Measurements from ENCODE around the gene LNX1.

Gene LNX1

GRCh38 chr4:53596901-53597300 lies 5.6 kb upstream of the LNX1 start:
- H3K9me3 ChIP-seq (ENCODE audit: insufficient read depth, low read depth, low read length) = no peaks in the 10 kb centered on the region
- H2AFZ ChIP-seq (ENCODE audit: low read length) = no peak overlapping the region
- H3K9me2 ChIP-seq (replicated peaks; ENCODE audit: low read depth, low read length) = no peaks in the 10 kb centered on the region
- no peaks in the 10 kb centered on the region for H3K79me2 ChIP-seq (ENCODE audit: insufficient read depth, low read length)
- no peak overlapping the region for H3K9ac ChIP-seq (ENCODE audit: low read depth, low read length, poor library complexity, severe bottlenecking)
- H3F3A ChIP-seq (ENCODE audit: low read depth) = no peaks in the 10 kb centered on the region
- no peaks in the 10 kb centered on the region for H3K27me3 ChIP-seq (ENCODE audit: insufficient read depth, low read length, poor library complexity, severe bottlenecking)
- H3K4me3 ChIP-seq (ENCODE audit: low read length, poor library complexity, severe bottlenecking) = no peak overlapping the region
- no peaks in the 10 kb centered on the region for H3K36me3 ChIP-seq (ENCODE audit: insufficient read depth, low read length)
- H3K4me2 ChIP-seq (ENCODE audit: low read depth, low read length, poor library complexity, severe bottlenecking) = no peak overlapping the region
- H4K20me1 ChIP-seq (ENCODE audit: insufficient read depth, low read length, poor library complexity, severe bottlenecking) = no peaks in the 10 kb centered on the region
- no peaks in the 10 kb centered on the region for H3K4me1 ChIP-seq (ENCODE audit: insufficient read depth, low read length, poor library complexity, severe bottlenecking)
- no peak for TF ChIP-seq CTCF (conservative IDR thresholded peaks at IDR 0.05; ENCODE audit: low read length)
- TF ChIP-seq EZH2phosphoT487 (IDR thresholded peaks at IDR 0.05; ENCODE audit: borderline replicate concordance) = no peak

GRCh38 chr4:53595834-53596233 lies 4.5 kb upstream of the LNX1 start:
- no peak overlapping the region for H2AFZ ChIP-seq (ENCODE audit: low read length)
- no peak overlapping the region for H3K4me3 ChIP-seq (ENCODE audit: low read length, poor library complexity, severe bottlenecking)
- no peaks in the 10 kb centered on the region for H3K36me3 ChIP-seq (ENCODE audit: insufficient read depth, low read length)
- TF ChIP-seq EZH2phosphoT487 (IDR thresholded peaks at IDR 0.05; ENCODE audit: borderline replicate concordance) = no peak
- TF ChIP-seq CTCF (conservative IDR thresholded peaks at IDR 0.05; ENCODE audit: low read length) = no peak
- H3K9ac ChIP-seq (ENCODE audit: low read depth, low read length, poor library complexity, severe bottlenecking) = no peak overlapping the region
- no peaks in the 10 kb centered on the region for H3K9me2 ChIP-seq (replicated peaks; ENCODE audit: low read depth, low read length)
- no peak overlapping the region for H3K4me2 ChIP-seq (ENCODE audit: low read depth, low read length, poor library complexity, severe bottlenecking)
- no peaks in the 10 kb centered on the region for H3K79me2 ChIP-seq (ENCODE audit: insufficient read depth, low read length)
- no peaks in the 10 kb centered on the region for H4K20me1 ChIP-seq (ENCODE audit: insufficient read depth, low read length, poor library complexity, severe bottlenecking)
- no peaks in the 10 kb centered on the region for H3F3A ChIP-seq (ENCODE audit: low read depth)
- H3K27me3 ChIP-seq (ENCODE audit: insufficient read depth, low read length, poor library complexity, severe bottlenecking) = no peaks in the 10 kb centered on the region
- H3K9me3 ChIP-seq (ENCODE audit: insufficient read depth, low read depth, low read length) = no peaks in the 10 kb centered on the region
- H3K4me1 ChIP-seq (ENCODE audit: insufficient read depth, low read length, poor library complexity, severe bottlenecking) = no peaks in the 10 kb centered on the region

GRCh38 chr4:53595204-53595603 lies 3.9 kb upstream of the LNX1 start:
- Histone ChIP-seq H3K4me2 (ENCODE audit: low read depth, low read length, poor library complexity, severe bottlenecking) (no peak overlapping the region), H2AFZ (ENCODE audit: low read length) (no peak overlapping the region), H3K9me2 (replicated peaks; ENCODE audit: low read depth, low read length) (no peaks in the 10 kb centered on the region), H3F3A (ENCODE audit: low read depth) (no peaks in the 10 kb centered on the region), H3K79me2 (ENCODE audit: insufficient read depth, low read length) (no peaks in the 10 kb centered on the region), H3K4me3 (ENCODE audit: low read length, poor library complexity, severe bottlenecking) (no peak overlapping the region), H3K4me1 (ENCODE audit: insufficient read depth, low read length, poor library complexity, severe bottlenecking) (no peaks in the 10 kb centered on the region), H4K20me1 (ENCODE audit: insufficient read depth, low read length, poor library complexity, severe bottlenecking) (no peaks in the 10 kb centered on the region), H3K36me3 (ENCODE audit: insufficient read depth, low read length) (no peaks in the 10 kb centered on the region), H3K27me3 (ENCODE audit: insufficient read depth, low read length, poor library complexity, severe bottlenecking) (no peaks in the 10 kb centered on the region), H3K9me3 (ENCODE audit: insufficient read depth, low read depth, low read length) (no peaks in the 10 kb centered on the region), H3K9ac (ENCODE audit: low read depth, low read length, poor library complexity, severe bottlenecking) (no peak overlapping the region)
- TF ChIP-seq CTCF (conservative IDR thresholded peaks at IDR 0.05; ENCODE audit: low read length) (no peak), EZH2phosphoT487 (IDR thresholded peaks at IDR 0.05; ENCODE audit: borderline replicate concordance) (no peak)

All from Loucy (cell line).